ENCODE data around the gene PDE6D.
A peak's percentile ranks its signal among the peaks of the same experiment; 100 is the strongest.

The PDE6D gene

DNA sequence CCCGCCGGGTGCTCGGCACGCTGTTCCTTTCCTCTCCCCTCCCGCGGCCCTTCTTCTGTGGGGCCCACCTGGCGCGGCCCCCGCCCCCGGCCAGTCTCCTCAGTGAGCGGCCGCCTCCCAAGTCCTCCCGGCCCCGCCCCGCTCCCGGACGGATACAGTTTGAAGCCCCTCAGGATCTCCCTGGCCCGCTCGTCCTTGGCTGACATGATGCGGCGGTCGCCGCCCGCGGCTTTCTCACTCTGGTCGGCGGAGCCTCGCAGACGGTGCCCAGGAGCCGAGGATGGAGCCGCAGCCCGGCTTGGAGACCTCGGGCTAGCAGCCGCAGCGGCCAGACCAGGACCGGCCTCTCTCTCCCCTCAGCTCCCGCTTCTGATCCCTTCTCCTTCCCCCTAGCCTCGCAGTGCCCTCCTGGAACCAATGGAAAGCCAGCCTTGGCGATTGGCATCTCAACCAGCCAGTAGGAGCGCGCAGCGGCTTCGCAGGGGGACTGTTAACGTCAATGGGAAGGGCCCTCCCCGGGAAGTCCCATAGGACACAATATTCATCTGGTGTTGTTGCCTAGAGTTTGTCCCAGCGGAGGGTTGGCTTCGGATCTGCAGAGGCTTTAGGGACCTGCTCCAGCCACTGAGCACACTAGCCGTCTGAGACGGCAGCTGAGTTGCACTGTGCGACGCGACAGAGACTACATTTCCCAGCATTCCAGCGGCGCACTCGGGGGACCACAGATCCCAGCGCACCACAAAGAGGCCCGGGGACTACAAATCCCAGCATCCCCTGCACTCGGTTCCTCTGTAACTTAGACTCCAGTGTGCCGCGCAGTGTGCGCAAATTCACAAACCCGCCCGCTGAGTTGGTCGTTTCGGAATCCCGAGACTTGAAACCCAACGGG, at the start of gene PDE6D:
Gene PDE6D (minus strand): TSS at position 374 of the 889 bp plus-strand sequence. CDS start 168 bp downstream, at position 206.
- Histone ChIP-seq H3K4me1 (ENCODE audit: control insufficient read depth, insufficient read depth, low read length, unreplicated experiment) (peaks cover 13% of the 10 kb centered on the region), H3K4me3 (ENCODE audit: low read depth, low read length) (peak within 1 kb of the TSS; percentile 85), H3K36me3 (ENCODE audit: insufficient read depth, low read length) (no peaks in the 10 kb centered on the region), H3K27me3 (ENCODE audit: insufficient read depth, low read length) (no peaks in the 10 kb centered on the region), H2AFZ (ENCODE audit: low read length, unreplicated experiment) (peak within 1 kb of the TSS; percentile 99), H3K79me2 (ENCODE audit: control insufficient read depth, insufficient read depth, low read length, unreplicated experiment) (peaks cover 34% of the 10 kb centered on the region), H3K27ac (ENCODE audit: low read depth, low read length) (peak within 1 kb of the TSS; percentile 62)

DNA sequence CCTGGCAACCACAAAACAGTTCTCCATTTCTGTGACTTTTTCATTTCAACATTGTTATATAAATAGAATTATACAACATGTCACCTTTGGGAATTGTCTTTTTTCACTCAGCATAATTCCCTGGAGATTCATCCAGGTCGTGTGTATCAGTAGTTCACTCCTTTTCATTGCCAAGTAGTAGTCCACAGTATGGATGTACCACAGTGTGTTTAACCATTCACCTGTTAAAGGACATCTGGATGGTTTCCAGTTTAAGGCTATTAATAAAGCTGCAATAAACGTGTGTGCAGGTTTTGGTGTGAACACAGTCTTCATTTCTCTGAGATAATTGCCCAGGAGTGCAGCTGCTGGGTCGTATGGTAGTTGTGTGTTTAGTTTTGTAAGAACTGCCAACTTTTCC, 40.8 kb upstream of the PDE6D start:
- Histone ChIP-seq H3K79me2 (ENCODE audit: control insufficient read depth, insufficient read depth, low read length, unreplicated experiment) (no peaks in the 10 kb centered on the region), H3K4me1 (ENCODE audit: control insufficient read depth, insufficient read depth, low read length, unreplicated experiment) (no peaks in the 10 kb centered on the region), H2AFZ (ENCODE audit: low read length, unreplicated experiment) (no peak overlapping the region), H3K4me3 (ENCODE audit: low read depth, low read length) (no peak overlapping the region), H3K27ac (ENCODE audit: low read depth, low read length) (no peak overlapping the region), H3K27me3 (ENCODE audit: insufficient read depth, low read length) (peaks cover 18% of the 10 kb centered on the region; the same call in 1 of the 2 replicates), H3K36me3 (ENCODE audit: insufficient read depth, low read length) (no peaks in the 10 kb centered on the region)

DNA sequence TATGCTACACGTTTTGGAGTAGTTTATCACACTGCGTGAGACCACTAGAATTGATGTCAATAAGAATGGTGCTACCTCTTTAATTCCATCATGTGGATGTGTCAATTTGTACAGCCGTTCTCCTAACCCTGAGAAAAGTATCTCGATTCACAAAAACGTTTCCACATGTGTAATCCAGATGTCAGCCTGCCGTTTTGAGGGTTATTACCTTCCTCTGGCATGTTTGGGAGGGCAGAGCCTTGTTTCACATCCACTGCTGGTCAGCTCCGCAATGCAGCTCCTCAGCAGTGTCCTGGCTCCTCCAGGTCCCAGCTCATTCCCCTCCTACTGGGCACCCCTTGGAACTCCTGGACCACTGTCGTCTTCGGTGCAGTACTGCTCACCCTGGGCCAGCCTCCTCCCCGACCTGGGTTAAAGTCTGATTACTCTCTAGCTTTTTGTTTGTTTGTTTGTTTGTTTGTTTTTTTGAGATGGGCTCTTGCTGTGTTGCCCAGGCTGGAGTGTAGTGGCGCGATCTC, 39.8 kb upstream of the PDE6D start:
- H3K4me1 ChIP-seq (ENCODE audit: control insufficient read depth, insufficient read depth, low read length, unreplicated experiment) = no peaks in the 10 kb centered on the region
- H2AFZ ChIP-seq (ENCODE audit: low read length, unreplicated experiment) = no peak overlapping the region
- no peak overlapping the region for H3K27ac ChIP-seq (ENCODE audit: low read depth, low read length)
- H3K27me3 ChIP-seq (ENCODE audit: insufficient read depth, low read length) = peaks cover 18% of the 10 kb centered on the region; the same call in 1 of the 2 replicates
- H3K79me2 ChIP-seq (ENCODE audit: control insufficient read depth, insufficient read depth, low read length, unreplicated experiment) = no peaks in the 10 kb centered on the region
- H3K4me3 ChIP-seq (ENCODE audit: low read depth, low read length) = no peak overlapping the region
- no peaks in the 10 kb centered on the region for H3K36me3 ChIP-seq (ENCODE audit: insufficient read depth, low read length)

DNA sequence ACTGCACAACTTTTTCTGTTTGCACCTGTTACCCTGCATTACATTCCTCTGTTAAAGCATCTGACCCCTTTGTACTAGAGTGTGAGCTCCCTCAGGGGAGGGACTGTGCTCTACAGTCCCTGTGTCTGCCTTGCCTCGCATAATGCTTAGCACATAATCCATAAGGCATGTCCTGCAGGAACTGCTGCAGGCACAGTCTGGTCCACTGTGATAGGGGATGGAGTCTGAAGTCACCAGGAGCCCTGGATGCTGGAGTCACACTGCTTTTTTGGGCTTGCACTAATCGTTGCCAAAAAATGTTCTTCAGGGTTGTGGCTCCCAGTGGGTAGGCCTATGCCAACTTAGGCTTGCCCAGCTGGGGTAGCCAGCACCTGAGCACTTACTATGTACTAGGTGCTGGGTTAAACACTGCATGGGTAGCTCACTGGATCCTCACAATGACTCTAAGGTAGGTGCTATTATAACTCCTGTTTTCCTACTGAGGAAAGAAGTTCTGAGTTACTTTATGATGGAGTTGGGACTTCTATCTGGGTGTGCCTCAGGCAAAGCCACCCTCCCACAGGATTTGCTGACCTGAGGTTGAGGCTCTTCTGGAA, 38.5 kb upstream of the PDE6D start:
- no peak overlapping the region for H3K4me3 ChIP-seq (ENCODE audit: low read depth, low read length)
- no peak overlapping the region for H3K27ac ChIP-seq (ENCODE audit: low read depth, low read length)
- no peaks in the 10 kb centered on the region for H3K36me3 ChIP-seq (ENCODE audit: insufficient read depth, low read length)
- no peaks in the 10 kb centered on the region for H3K4me1 ChIP-seq (ENCODE audit: control insufficient read depth, insufficient read depth, low read length, unreplicated experiment)
- H3K79me2 ChIP-seq (ENCODE audit: control insufficient read depth, insufficient read depth, low read length, unreplicated experiment) = no peaks in the 10 kb centered on the region
- H3K27me3 ChIP-seq (ENCODE audit: insufficient read depth, low read length) = peaks cover 18% of the 10 kb centered on the region; the same call in 1 of the 2 replicates
- no peak overlapping the region for H2AFZ ChIP-seq (ENCODE audit: low read length, unreplicated experiment)

DNA sequence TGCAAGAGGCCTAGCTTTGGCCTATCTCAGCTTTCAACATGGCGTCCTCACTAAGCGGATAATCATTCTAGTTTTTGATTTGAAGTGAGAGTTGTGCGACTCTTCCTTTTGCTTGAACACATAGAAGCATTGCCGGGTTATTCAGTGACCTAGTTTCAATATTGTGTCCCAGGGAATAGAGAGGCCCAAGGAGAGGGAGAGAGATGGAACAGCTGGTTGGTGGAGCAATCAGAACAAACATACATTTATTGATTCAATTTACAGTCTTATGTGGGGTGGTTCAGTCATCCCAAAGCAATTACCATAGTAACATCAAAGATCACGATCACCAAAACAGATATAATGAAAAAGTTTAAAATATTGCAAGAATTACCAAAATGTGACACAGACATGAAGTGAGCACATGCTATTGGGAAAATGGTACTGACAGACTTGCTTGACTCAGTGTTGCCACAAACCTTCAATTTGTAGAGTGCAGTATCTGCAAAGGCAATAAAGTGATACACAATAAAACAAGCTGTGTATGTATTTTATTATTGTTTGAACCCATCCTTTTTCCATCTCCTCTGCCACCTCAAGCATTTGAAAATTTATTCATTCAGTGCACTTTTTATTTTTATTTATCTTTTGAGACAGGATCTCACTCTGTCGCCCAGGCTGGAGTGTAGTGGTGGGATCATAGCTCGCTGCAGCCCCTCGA, 35.4 kb upstream of the PDE6D start:
- H3K36me3 ChIP-seq (ENCODE audit: insufficient read depth, low read length) = no peaks in the 10 kb centered on the region
- no peak overlapping the region for H2AFZ ChIP-seq (ENCODE audit: low read length, unreplicated experiment)
- H3K4me1 ChIP-seq (ENCODE audit: control insufficient read depth, insufficient read depth, low read length, unreplicated experiment) = peaks cover 1% of the 10 kb centered on the region
- H3K27ac ChIP-seq (ENCODE audit: low read depth, low read length) = no peak overlapping the region
- H3K79me2 ChIP-seq (ENCODE audit: control insufficient read depth, insufficient read depth, low read length, unreplicated experiment) = no peaks in the 10 kb centered on the region
- no peak overlapping the region for H3K4me3 ChIP-seq (ENCODE audit: low read depth, low read length)
- H3K27me3 ChIP-seq (ENCODE audit: insufficient read depth, low read length) = peaks cover 7% of the 10 kb centered on the region; the same call in 1 of the 2 replicates

DNA sequence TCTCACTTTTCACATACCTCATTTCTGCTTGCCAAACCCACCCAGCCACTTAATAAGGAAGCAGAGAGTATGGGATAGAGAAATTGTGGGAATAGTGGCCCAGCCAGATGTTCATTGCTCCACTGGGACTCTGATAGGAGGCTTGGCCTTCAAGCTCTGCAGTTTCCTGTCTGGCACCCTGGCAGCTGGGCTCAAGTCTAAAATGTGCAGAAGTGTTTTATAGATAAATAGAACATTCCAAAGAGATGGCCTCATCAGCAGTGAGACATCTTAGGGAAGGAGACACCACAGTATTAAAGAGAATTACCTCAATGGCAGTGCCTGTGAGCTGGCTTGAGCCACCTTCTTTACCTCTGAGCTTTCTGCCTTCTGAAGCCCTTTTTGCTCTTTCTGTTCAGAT, 29.8 kb upstream of the PDE6D start:
- H3K36me3 ChIP-seq (ENCODE audit: insufficient read depth, low read length) = 0 out of 2 replicates have a peak, but pooled peaks cover 4% of the 10 kb centered on the region
- no peak overlapping the region for H2AFZ ChIP-seq (ENCODE audit: low read length, unreplicated experiment)
- H3K27me3 ChIP-seq (ENCODE audit: insufficient read depth, low read length) = no peaks in the 10 kb centered on the region
- H3K79me2 ChIP-seq (ENCODE audit: control insufficient read depth, insufficient read depth, low read length, unreplicated experiment) = peaks cover under 1% of the 10 kb centered on the region
- H3K4me3 ChIP-seq (ENCODE audit: low read depth, low read length) = peak overlapping the region; percentile 22; the same call in 1 of the 2 replicates
- peak overlapping the region; percentile 58 for H3K27ac ChIP-seq (ENCODE audit: low read depth, low read length)
- peaks cover 16% of the 10 kb centered on the region for H3K4me1 ChIP-seq (ENCODE audit: control insufficient read depth, insufficient read depth, low read length, unreplicated experiment)

DNA sequence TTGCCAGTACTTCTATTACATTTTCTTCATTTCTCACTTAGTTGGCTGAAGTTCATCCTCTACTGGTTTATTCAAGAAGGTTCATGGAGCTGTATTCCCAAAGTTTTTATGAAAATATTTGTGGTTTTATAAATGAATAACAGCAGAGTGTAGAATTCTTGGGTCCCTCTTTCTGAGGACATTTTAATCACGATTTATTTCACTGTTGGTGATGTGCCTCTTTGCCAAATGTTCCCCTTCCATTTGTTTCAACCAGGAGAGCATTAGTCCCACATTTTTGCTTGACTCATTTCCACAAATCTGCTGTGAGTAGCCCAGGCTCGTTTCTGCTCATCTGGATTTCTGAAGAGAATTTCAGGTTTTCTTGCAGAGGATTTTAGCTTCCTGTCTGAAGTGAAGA, 25.9 kb upstream of the PDE6D start:
- Histone ChIP-seq H3K4me3 (ENCODE audit: low read depth, low read length) (no peak overlapping the region), H3K36me3 (ENCODE audit: insufficient read depth, low read length) (peaks cover 8% of the 10 kb centered on the region; the same call in 1 of the 2 replicates), H3K27ac (ENCODE audit: low read depth, low read length) (no peak overlapping the region), H3K79me2 (ENCODE audit: control insufficient read depth, insufficient read depth, low read length, unreplicated experiment) (peaks cover 9% of the 10 kb centered on the region), H2AFZ (ENCODE audit: low read length, unreplicated experiment) (no peak overlapping the region), H3K4me1 (ENCODE audit: control insufficient read depth, insufficient read depth, low read length, unreplicated experiment) (peaks cover 16% of the 10 kb centered on the region), H3K27me3 (ENCODE audit: insufficient read depth, low read length) (no peaks in the 10 kb centered on the region)

DNA sequence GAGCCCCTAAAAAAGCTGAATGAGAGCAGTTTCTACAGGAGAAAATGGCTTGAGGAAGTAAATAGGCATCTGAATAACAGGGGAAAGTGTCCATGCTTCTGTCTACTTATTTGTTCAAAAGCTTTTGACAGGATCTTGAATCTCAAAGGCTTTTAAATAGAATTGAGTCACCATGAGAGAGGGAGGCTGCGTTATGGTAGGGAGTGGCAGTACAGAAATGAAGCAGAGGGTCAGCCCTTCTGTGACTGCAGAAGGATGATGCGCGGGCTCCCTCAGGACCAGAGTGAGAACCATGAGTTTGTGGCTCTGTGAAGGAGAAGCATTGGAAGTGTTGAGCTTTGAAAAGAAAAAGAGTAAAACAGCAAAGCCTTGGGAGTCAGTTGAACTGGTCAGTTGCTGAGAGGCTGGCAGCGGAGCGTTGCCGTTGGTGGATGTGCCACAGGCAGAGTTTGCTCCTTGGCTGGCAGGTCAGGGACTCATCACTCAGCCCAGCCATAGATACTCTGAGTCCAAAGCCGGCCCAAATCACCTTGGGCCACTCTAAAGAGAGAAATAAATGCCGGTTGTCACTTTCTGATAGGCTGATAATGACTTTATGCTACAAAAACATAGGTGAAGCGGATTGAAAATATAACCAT, 22.5 kb upstream of the PDE6D start:
- H3K4me3 ChIP-seq (ENCODE audit: low read depth, low read length) = no peak overlapping the region
- H3K79me2 ChIP-seq (ENCODE audit: control insufficient read depth, insufficient read depth, low read length, unreplicated experiment) = peaks cover 9% of the 10 kb centered on the region
- no peak overlapping the region for H2AFZ ChIP-seq (ENCODE audit: low read length, unreplicated experiment)
- peaks cover 4% of the 10 kb centered on the region; the same call in 1 of the 2 replicates for H3K36me3 ChIP-seq (ENCODE audit: insufficient read depth, low read length)
- H3K4me1 ChIP-seq (ENCODE audit: control insufficient read depth, insufficient read depth, low read length, unreplicated experiment) = no peaks in the 10 kb centered on the region
- no peaks in the 10 kb centered on the region for H3K27me3 ChIP-seq (ENCODE audit: insufficient read depth, low read length)
- H3K27ac ChIP-seq (ENCODE audit: low read depth, low read length) = no peak overlapping the region

DNA sequence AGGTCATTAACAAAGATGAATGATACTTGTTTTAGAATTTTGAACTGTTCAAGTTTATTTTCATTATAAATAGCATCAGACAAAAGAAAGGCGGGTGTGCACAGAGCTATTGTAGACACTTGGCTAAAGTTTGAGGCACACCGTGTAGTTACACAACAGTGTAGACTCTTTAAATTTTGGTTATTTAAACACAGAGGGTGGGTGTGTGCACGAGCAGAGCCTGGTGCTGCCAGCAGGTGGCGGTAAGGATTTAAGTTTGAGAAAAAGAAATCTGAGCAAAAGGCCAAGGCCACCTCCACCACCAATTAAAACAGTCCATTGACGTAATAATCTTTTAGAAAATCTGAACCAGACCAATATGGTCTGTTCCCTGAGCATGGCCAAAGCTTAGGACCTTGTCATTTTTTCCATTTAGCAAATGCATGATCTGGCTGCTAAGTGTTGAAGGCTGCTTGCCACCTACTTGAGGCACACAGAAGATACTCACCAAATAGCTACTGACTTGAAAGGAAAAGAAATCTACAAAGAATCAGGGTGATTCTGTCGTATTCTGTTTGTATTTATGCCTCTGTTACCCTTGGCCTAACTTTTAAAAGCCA, 19.5 kb upstream of the PDE6D start:
- Histone ChIP-seq H3K4me1 (ENCODE audit: control insufficient read depth, insufficient read depth, low read length, unreplicated experiment) (no peaks in the 10 kb centered on the region), H3K27me3 (ENCODE audit: insufficient read depth, low read length) (no peaks in the 10 kb centered on the region), H3K4me3 (ENCODE audit: low read depth, low read length) (no peak overlapping the region), H2AFZ (ENCODE audit: low read length, unreplicated experiment) (no peak overlapping the region), H3K27ac (ENCODE audit: low read depth, low read length) (no peak overlapping the region), H3K79me2 (ENCODE audit: control insufficient read depth, insufficient read depth, low read length, unreplicated experiment) (peaks cover 6% of the 10 kb centered on the region), H3K36me3 (ENCODE audit: insufficient read depth, low read length) (peaks cover 13% of the 10 kb centered on the region)

Measured in ACC112 (cell line).